GM18909 (cell line): ENCODE data around the gene ERBB2.
"Not testable (repeated sequence)": the region's sequence is repeated elsewhere in the genome, so short reads cannot be mapped to it uniquely, and the experiment has no call there.

Experiments used
- ATAC-seq: cut with Tn5 transposase; IDR thresholded peaks from one replicate; pipeline ENCODE4 v1.9.1; 2021; ENCODE audit warnings: mild to moderate bottlenecking; ENCODE audit not compliant: unreplicated experiment, poor library complexity

The ERBB2 gene

GRCh38 chr17:39739885-39740356 is 40.1 kb downstream of the ERBB2 start:
- no peak for ATAC-seq

DNA sequence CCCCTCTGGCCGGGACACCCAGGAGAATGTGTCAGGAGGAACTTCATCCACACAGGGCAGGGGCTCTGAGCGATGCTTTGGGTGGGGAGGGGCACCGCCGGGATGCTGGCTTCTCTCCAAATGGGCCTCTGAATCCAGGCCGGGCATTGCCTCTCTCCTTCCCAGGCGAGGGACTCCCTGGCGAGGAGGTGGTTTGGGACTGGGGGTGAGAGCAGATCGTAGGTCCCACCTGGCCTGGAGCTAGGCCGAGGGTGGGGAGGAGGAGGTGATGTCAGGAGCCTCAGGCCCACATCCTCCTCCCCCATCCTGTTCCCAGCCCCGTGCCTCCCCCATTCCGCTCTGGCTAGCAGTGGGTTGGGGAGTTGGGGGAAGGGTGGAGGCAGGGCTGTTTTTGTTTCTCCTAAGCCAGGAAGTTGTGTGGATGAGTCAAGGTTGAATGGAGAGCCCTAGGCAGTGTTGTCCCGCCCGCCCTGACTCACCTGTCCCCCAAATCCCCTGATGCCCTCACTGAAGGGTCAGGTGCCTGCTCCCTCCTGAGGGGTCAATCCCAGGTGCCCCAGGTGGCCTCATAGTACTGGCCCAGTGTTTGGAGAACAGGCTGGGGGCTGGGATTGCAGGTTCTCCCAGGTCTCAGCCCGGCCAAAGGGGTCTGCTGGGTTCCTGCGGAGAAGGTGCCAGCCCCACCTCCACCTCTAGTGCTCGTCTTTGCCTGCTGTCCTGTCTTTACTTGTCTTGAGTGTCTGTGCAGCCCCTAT is 40.7 kb downstream of the ERBB2 start:
- no peak for ATAC-seq

DNA sequence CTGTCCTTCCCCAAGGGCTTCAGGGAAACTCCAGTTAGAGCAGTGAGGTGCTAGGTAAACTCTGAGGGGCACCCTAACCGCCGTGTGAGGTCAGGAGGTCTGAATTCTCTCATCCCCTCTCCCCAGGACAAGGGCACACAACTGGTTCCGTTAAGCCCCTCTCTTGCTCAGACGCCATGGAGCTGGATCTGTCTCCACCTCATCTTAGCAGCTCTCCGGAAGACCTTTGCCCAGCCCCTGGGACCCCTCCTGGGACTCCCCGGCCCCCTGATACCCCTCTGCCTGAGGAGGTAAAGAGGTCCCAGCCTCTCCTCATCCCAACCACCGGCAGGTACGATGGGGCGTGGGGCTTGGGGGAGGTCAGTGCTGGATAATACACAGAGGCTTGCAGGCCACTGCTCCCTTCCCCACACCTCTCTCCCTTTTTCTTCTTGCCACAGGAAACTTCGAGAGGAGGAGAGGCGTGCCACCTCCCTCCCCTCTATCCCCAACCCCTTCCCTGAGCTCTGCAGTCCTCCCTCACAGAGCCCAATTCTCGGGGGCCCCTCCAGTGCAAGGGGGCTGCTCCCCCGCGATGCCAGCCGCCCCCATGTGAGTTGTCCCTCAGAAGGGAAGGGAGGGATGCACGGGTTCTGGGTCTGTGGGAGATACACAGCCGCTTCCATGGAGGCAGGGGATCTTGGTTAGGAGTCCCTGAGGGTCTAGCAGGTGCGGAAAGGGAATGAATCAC is 42.4 kb downstream of the ERBB2 start:
- no peak for ATAC-seq

GRCh38 chr17:39742856-39743436 is 43.1 kb downstream of the ERBB2 start:
- ATAC-seq = no peak

- ATAC-seq = no peak
These were observed 44.4 kb downstream of the ERBB2 start for GRCh38 chr17:39744075-39744835.

GRCh38 chr17:39744836-39745215 is 45.0 kb downstream of the ERBB2 start:
- no peak for ATAC-seq

- ATAC-seq = no peak
These were observed 45.7 kb downstream of the ERBB2 start for GRCh38 chr17:39745335-39746144.

DNA sequence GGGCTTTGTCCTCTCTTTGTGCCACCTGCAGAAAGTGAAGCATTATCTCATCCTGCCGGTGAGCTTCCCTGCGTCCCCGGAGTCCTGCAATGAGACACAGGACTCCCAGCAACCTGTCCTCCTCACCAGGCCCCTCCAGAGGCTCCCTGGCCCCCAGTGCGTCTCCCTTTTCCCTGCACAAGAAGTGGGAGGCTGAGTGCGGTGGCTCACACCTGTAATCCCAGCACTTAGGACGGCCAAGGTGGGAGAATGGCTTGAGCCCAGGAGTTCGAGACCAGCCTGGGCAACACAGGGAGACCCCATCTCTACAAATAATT is 46.2 kb downstream of the ERBB2 start:
- ATAC-seq = no peak

GRCh38 chr17:39747745-39748144 is 47.9 kb downstream of the ERBB2 start:
- no peak for ATAC-seq

- ATAC-seq = not testable (repeated sequence)
These were observed 48.7 kb downstream of the ERBB2 start for GRCh38 chr17:39748444-39749034.

- ATAC-seq = no peak
These were observed 50.5 kb downstream of the ERBB2 start for GRCh38 chr17:39750131-39751015.

- no peak for ATAC-seq
These were observed 51.2 kb downstream of the ERBB2 start for GRCh38 chr17:39751016-39751543.

GRCh38 chr17:39751637-39752036 is 51.8 kb downstream of the ERBB2 start:
- no peak for ATAC-seq

GRCh38 chr17:39752241-39752881 is 52.5 kb downstream of the ERBB2 start:
- no peak for ATAC-seq

DNA sequence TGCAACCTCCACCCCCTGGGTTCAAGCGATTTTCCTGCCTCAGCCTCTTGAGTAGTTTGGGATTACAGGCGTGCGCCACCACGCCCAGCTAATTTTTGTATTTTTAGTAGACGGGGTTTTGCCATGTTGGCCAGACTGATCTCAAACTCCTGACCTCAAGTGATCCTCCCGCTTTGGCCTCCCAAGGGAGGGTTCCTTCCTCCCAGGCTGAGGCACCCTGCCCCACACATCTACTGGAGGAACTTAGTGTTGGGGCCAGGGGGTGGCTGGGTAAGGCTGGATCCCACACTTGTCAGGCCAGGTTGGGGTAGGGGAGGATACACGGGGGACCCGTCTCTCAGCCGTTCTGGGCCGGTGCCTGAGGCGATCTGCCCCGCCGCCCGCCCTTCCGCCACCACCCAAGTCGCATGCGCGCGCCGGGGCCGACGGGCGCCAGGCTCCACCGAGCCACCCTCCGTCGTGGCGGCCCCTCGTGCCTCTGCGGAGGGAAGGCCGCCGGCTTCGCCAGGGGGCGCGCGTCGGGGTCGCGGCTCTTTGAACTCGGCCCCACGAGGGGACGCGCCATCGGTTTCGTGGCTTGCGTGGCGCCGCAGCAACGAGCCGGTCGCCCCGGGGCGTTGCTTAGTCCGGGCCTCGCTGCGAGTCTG is 53.8 kb downstream of the ERBB2 start:
- ATAC-seq = peak; percentile 27

DNA sequence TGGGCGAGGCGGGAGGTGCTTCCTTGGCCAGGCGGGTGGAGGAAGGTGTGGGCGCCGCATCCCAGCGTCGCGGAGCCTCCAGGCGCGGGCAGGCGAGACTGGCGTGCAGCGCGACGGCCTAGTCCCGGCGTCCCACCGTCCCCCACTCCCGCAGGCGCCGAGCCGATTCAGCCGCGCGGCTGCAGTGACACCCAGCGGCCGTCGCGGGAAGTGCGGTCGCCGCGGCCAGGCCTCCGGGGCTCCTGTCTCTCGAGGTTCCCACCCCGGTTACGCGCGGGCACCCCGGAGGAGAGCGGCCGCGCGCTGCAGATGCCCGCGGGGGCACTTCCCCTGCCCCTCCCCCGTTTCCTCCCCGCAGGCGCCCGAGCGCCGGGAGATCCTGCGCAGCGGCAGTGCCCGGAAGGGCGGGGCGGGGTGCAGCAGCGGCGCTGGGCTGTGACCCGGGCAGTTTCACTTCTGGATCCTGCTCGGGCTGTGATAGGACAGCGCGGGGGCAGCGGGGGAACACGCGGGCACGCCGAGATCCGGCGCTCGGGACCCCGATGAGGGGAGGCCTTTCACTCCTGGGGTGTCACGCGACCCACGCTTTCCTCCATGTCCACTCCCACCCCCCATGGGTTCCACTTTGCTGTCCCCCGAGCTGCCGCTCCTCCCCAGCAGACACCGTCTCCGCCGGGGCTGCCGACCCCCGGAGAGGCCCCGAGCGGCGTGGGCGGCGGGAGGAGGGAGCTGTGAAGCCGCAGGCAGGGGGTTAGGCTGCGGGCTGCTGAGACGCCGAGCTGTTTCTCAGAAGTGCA is 54.5 kb downstream of the ERBB2 start:
- ATAC-seq = peak; percentile 62
